Type B pancreatic cell (in vitro differentiated cells): ENCODE measurements around the gene SYNGR1. TPM values are rescaled to one million over a fixed set of nuclear protein-coding genes. Genes with fewer than 3 reads are reported as not detected.
"Not testable (repeated sequence)": the region's sequence is repeated elsewhere in the genome, so short reads cannot be mapped to it uniquely, and the experiment has no call there.

Source experiments
- DNase-seq: peaks from one replicate; pipeline ENCODE4 v3.0.0; 2021; ENCODE audit warnings: mixed read lengths; ENCODE audit not compliant: unreplicated experiment; ENCODE audit errors: extremely low spot score
- H3K27ac Mint-ChIP-seq: 2 replicates; pipeline ENCODE4 v1.8.0; 2021; ENCODE audit warnings: mild to moderate bottlenecking, mixed read lengths
- H3K27me3 Mint-ChIP-seq: 2 replicates; pipeline ENCODE4 v1.8.0; 2021; ENCODE audit warnings: mixed read lengths
- H3K36me3 Mint-ChIP-seq: 2 replicates; pipeline ENCODE4 v1.8.0; 2021; ENCODE audit warnings: mixed read lengths
- H3K4me1 Mint-ChIP-seq: one replicate; pipeline ENCODE4 v1.8.0; 2021; ENCODE audit warnings: mixed read lengths; ENCODE audit not compliant: unreplicated experiment
- H3K4me3 Mint-ChIP-seq: 2 replicates; pipeline ENCODE4 v1.8.0; 2021; ENCODE audit warnings: mild to moderate bottlenecking, mixed read lengths
- H3K9me3 Mint-ChIP-seq: 2 replicates; pipeline ENCODE4 v1.8.0; 2021; ENCODE audit warnings: mixed read lengths
- CTCF ChIP-seq: fragments of 200-600 bp; sonication (generic); conservative IDR thresholded peaks from 2 replicates; pipeline ENCODE4 v1.5.0; 2021; ENCODE audit warnings: antibody characterized with exemption, mild to moderate bottlenecking
- total RNA-seq: library from RNA; stranded (reverse); gene quantifications from 2 replicates; pipeline ENCODE4 v1.2.1, GENCODE V29; 2021; ENCODE audit warnings: low replicate concordance

SYNGR1 gene
- total RNA-seq, 1 donor from 2014 or later: 41.4 TPM

- no peak for DNase-seq
- Mint-ChIP-seq H3K27ac (no peak overlapping the region), H3K27me3 (no peaks in the 10 kb centered on the region), H3K4me1 (peaks cover 17% of the 10 kb centered on the region), H3K4me3 (no peak overlapping the region), H3K36me3 (peaks cover 1% of the 10 kb centered on the region), H3K9me3 (no peaks in the 10 kb centered on the region)
- TF ChIP-seq CTCF: no peak
Observed at GRCh38 chr22:39353346-39353745, 3.6 kb downstream of the SYNGR1 start.

- no peaks in the 10 kb centered on the region for H3K27me3 Mint-ChIP-seq
- H3K27ac Mint-ChIP-seq: no peak overlapping the region
- no peaks in the 10 kb centered on the region for H3K9me3 Mint-ChIP-seq
- H3K4me1 Mint-ChIP-seq: peaks cover 17% of the 10 kb centered on the region
- no peak for DNase-seq
- H3K36me3 Mint-ChIP-seq: peaks cover 8% of the 10 kb centered on the region
- no peak for TF ChIP-seq CTCF
- no peak overlapping the region for H3K4me3 Mint-ChIP-seq
Observed at GRCh38 chr22:39355080-39355479, 5.3 kb downstream of the SYNGR1 start.

GRCh38 chr22:39355805-39356204 is 6.0 kb downstream of the SYNGR1 start:
- not testable (repeated sequence) for H3K9me3 Mint-ChIP-seq, DNase-seq, H3K4me3 Mint-ChIP-seq, H3K27me3 Mint-ChIP-seq, H3K27ac Mint-ChIP-seq
- H3K4me1 Mint-ChIP-seq: peaks cover 24% of the 10 kb centered on the region
- H3K36me3 Mint-ChIP-seq: peaks cover 13% of the 10 kb centered on the region

GRCh38 chr22:39356464-39356863 is 6.7 kb downstream of the SYNGR1 start:
- Mint-ChIP-seq H3K27me3 (no peaks in the 10 kb centered on the region), H3K4me1 (peaks cover 24% of the 10 kb centered on the region), H3K9me3 (no peaks in the 10 kb centered on the region), H3K36me3 (peaks cover 13% of the 10 kb centered on the region), H3K27ac (peak overlapping the region; percentile 56), H3K4me3 (peak overlapping the region; percentile 41)
- TF ChIP-seq CTCF: no peak
- no peak for DNase-seq

- not testable (repeated sequence) for H3K27ac Mint-ChIP-seq, H3K4me3 Mint-ChIP-seq, H3K9me3 Mint-ChIP-seq, H3K27me3 Mint-ChIP-seq, DNase-seq
- Mint-ChIP-seq H3K4me1 (peaks cover 18% of the 10 kb centered on the region), H3K36me3 (peaks cover 13% of the 10 kb centered on the region)
Observed at GRCh38 chr22:39357110-39358108, 7.6 kb downstream of the SYNGR1 start.

GRCh38 chr22:39358197-39358596 is 8.4 kb downstream of the SYNGR1 start:
- not testable (repeated sequence) for DNase-seq, H3K9me3 Mint-ChIP-seq, H3K27ac Mint-ChIP-seq, H3K4me3 Mint-ChIP-seq, H3K27me3 Mint-ChIP-seq
- peaks cover 25% of the 10 kb centered on the region for H3K4me1 Mint-ChIP-seq
- peaks cover 13% of the 10 kb centered on the region for H3K36me3 Mint-ChIP-seq

GRCh38 chr22:39359659-39360195 is 9.9 kb downstream of the SYNGR1 start:
- Mint-ChIP-seq H3K4me3 (no peak overlapping the region), H3K4me1 (peaks cover 38% of the 10 kb centered on the region), H3K27ac (peak overlapping the region; percentile 94), H3K27me3 (no peaks in the 10 kb centered on the region), H3K9me3 (no peaks in the 10 kb centered on the region), H3K36me3 (peaks cover 13% of the 10 kb centered on the region)
- no peak for DNase-seq
- no peak for TF ChIP-seq CTCF
